Retinal pigment epithelial cell (primary cell): ENCODE data around the gene CSPG4.
A peak's percentile ranks its signal among the peaks of the same experiment; 100 is the strongest.

ENCODE experiments used
- DNase-seq: peaks from one replicate; pipeline ENCODE4 v3.0.0-alpha.2; 2010; ENCODE audit warnings: low read depth
- H3K4me3 ChIP-seq: 2 replicates; pipeline ENCODE4 v1.5.1; 2011; ENCODE audit warnings: mild to moderate bottlenecking, low read length, control low read depth, moderate library complexity
- TF ChIP-seq, protein P1 (sequence below): conservative IDR thresholded peaks from 2 replicates; pipeline ENCODE4 v1.5.1; 2011; ENCODE audit warnings: low read depth, low read length, control low read depth, inconsistent platforms

Gene CSPG4

DNA sequence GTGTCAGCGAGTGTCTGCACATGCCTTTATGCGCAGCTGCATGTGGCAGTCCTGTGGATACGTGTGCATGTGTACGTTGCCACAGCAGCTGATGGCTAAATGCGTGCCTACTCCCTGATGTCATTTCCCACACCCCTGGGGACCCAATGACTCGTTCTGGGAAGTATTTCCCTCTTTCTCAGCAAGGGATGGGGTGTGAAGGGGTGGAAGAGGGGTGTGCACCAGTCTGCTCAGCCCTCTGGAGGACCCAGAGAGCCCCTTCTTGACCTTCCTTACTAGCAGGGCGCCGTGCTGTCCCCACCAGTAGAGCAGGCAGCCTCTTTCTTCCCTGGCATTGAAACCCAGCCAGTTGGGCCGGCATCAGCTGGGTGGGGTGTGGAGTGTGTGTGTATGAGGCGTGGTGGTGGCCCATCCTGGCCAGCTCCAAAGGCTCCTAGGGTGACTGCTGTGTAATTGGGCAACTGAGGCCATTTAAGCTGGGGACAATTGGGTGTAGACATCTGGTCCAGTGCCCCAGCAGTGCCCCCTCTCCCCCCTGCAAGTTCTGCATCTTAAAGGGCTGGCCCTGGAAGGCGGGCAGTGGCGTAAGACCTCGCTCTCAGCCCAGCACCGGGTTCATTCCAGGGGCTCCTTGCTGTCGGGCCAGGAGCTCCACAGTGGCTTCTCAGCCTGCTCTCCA is 45.7 kb downstream of the CSPG4 start:
- no peak overlapping the region for H3K4me3 ChIP-seq
- TF ChIP-seq, protein P1, sequence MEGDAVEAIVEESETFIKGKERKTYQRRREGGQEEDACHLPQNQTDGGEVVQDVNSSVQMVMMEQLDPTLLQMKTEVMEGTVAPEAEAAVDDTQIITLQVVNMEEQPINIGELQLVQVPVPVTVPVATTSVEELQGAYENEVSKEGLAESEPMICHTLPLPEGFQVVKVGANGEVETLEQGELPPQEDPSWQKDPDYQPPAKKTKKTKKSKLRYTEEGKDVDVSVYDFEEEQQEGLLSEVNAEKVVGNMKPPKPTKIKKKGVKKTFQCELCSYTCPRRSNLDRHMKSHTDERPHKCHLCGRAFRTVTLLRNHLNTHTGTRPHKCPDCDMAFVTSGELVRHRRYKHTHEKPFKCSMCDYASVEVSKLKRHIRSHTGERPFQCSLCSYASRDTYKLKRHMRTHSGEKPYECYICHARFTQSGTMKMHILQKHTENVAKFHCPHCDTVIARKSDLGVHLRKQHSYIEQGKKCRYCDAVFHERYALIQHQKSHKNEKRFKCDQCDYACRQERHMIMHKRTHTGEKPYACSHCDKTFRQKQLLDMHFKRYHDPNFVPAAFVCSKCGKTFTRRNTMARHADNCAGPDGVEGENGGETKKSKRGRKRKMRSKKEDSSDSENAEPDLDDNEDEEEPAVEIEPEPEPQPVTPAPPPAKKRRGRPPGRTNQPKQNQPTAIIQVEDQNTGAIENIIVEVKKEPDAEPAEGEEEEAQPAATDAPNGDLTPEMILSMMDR = no peak
- peak; percentile 69 for DNase-seq

GRCh38 chr15:75663931-75664421 is 48.7 kb downstream of the CSPG4 start:
- no peak for DNase-seq
- no peak overlapping the region for H3K4me3 ChIP-seq
- TF ChIP-seq, protein P1 = no peak

- no peak overlapping the region for H3K4me3 ChIP-seq
- TF ChIP-seq, protein P1 = no peak
- no peak for DNase-seq
Measured at GRCh38 chr15:75662823-75663519, 49.7 kb downstream of the CSPG4 start.

- TF ChIP-seq, protein P1 = no peak
- no peak overlapping the region for H3K4me3 ChIP-seq
- DNase-seq = no peak
Measured at GRCh38 chr15:75661756-75662140, 50.9 kb downstream of the CSPG4 start.

DNA sequence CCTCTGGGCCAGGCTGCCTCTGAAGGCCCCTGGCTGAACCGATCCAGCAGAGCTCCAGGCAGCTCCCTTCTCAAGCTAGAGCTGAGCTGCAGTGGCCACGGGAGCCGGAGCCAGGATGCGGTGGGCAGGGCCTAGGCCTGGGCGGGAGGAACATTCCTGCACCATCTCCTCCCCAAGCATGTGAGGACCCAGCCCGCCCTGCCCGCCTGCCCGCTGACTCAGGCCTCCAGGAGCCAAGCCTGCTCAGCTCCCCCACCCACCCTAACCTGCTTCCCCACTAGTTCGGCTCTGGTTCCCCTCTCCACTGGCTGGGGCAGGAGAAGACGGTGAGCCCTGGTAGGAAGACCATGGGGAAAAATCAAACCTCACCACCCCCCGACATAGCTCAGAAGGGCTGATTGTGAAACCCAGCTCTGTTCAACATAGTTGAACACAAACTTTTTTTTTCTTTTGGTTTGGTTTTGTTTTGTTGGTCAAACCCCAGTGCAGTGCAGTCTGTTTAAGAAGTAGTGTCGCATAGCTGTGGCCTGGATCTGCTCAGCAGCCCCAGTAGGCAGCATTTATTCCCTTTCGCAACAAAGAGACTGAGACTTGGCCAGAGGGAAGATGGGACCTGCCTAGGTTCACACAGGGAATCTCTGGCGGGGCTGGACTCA is 51.4 kb downstream of the CSPG4 start:
- no peak overlapping the region for H3K4me3 ChIP-seq
- peak; percentile 87 for DNase-seq
- TF ChIP-seq, protein P1 = no peak

GRCh38 chr15:75659928-75660645 is 52.6 kb downstream of the CSPG4 start:
- TF ChIP-seq, protein P1 = no peak
- no peak overlapping the region for H3K4me3 ChIP-seq

More at GRCh38 chr15:75659928-75660645, 52.6 kb downstream of the CSPG4 start:
- no peak for DNase-seq
